Erythroblast (primary cell): Measurements from ENCODE around the gene POC1B.

Source experiments
- GATA1 ChIP-seq: IDR thresholded peaks from 2 replicates; pipeline ENCODE4 v1.6.1; 2011; ENCODE audit warnings: low read depth, mild to moderate bottlenecking, control low read depth, low read length, moderate library complexity
- POLR2A ChIP-seq: IDR thresholded peaks from 2 replicates; pipeline ENCODE4 v1.6.1; 2011; ENCODE audit warnings: mild to moderate bottlenecking, low read length

DNA sequence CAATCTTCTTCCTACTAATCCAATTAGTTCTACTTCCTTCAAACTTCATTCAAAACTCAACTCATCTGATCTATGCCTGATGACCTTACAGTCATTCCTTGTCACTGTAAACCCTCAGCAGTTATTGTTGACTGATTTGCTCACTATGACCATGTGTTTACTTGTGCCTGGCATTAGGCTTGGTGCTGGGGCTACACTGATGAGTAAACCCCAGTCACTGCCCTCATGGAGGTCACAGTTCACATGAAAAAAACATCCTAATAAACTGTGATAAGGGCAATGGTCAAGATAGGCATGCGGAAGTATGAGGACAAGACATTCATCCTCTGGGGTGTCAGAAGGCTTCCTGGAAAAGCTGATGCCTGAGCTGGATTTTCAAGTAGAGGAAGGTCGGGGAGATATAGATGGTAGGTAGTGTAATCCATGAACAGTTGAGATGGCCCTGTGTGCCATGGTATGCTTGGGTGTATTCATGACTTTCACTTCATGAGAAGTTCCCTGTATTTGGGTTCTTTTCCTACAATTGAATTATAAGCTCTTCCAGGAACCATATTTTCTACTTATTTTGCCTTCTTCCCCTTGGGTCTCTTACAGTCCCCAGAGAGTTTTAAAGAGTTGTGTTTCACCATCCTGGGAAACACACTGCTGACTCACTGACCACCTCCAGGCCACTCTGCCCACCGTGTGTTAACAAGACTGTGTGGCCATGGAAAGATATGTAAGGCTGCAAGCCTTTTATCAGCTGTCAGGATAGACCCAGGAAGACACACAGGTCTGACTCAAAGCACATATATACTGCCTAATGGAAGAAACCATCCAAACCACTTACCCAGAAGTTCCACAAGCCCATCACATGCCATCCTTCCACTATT, 134.8 kb downstream of the POC1B start:
- TF ChIP-seq POLR2A (no peak), GATA1 (no peak)
